ENCODE results near the gene AHDC1. TPM values are rescaled to one million over a fixed set of nuclear protein-coding genes. Genes with fewer than 3 reads are reported as not detected.

AHDC1 gene
- total RNA-seq, 5 donors from 2014 or later (not counting 1 experiment from before 2014, with no cell fraction given) = 21.9 to 26.4 (median 23.1) TPM

GRCh38 chr1:27567146-27567526 lies 36.8 kb downstream of the AHDC1 start:
- ATAC-seq (replicated peaks in 1 of 4) = no peak
- WGBS (ENCODE audit: insufficient coverage) = 97% methylated on average over 15 of the region's 15 CpGs

DNA sequence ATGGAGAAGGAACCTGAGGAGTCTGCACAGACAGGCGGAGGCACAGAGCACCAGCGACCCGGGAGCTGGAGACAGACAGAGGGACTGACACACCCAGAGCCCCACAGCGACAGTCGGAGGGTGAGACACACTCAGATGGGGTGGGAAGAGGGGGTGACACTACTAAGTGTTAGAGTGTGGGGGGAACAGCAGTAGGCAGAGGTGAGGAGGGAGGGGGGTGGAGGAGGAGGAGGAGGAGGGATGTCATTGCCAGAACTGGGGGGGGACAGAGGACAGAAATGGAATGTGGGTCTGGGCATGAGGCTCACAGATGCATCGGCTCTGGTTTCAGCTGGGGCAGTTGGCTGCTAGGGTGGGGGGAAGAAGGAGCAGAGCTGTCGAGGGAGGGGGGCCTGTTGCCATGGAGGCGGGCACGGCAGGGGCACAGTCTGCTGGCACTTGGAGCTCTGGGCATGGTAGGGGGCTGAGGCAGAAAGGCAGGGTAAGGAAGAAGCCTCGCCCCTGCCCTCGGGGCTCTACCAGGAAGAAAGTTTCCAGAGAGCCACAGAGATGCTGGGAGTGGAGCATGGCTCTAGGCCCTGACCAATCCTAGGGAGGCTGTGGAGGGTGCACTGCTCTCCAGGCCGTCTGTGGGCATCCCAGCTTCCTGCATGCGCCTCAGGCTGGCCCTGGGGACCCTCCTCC lies 37.3 kb downstream of the AHDC1 start:
- Histone ChIP-seq H3K4me1 (ENCODE audit: control insufficient read depth in 1 of 2, extremely low read depth in 1 of 2, insufficient read depth in 2 of 2, low read length in 2 of 2) (peaks cover 16 to 29% of the 10 kb centered on the region in 2 experiments), H3K36me3 (ENCODE audit: control insufficient read depth in 2 of 2, extremely low read depth in 1 of 2, insufficient read depth in 1 of 2, low read length in 1 of 2) (no peaks in the 10 kb centered on the region), H3K4me3 (ENCODE audit: control insufficient read depth in 1 of 2, extremely low read depth in 1 of 2, low read length in 1 of 2) (no peak overlapping the region), H3K27ac (ENCODE audit: low read length) (no peak overlapping the region), H3K9me3 (no peaks in the 10 kb centered on the region), H3K27me3 (replicated peaks in 1 of 2; ENCODE audit: control insufficient read depth in 2 of 2, extremely low read depth in 1 of 2, insufficient read depth in 2 of 2, low read length in 1 of 2) (no peaks in the 10 kb centered on the region)
- no peaks in the 10 kb centered on the region for H3K36me3 Mint-ChIP-seq
- POLR2A ChIA-PET = interaction anchor here in 1 of 2 donors (0.5 to 0.7 kb wide), 2 partner anchors 33 to 1285 kb away, joined by 4 to 9 read pairs; no protein-coding TSS in a partner anchor
- WGBS (ENCODE audit: insufficient coverage) = 98% methylated on average over 11 of the region's 13 CpGs
- CTCF ChIA-PET = no interaction called here
- no peak overlapping the region for H3K27ac Mint-ChIP-seq
- DNase-seq (no peak), ATAC-seq (replicated peaks in 1 of 4) (no peak)
- H3K9me3 Mint-ChIP-seq = no peaks in the 10 kb centered on the region
- H3K4me3 Mint-ChIP-seq = peak overlapping the region in 1 of 3 donors; percentile 50
- H3K27me3 Mint-ChIP-seq = no peaks in the 10 kb centered on the region
- peaks cover 20 to 43% (median 41%) of the 10 kb centered on the region in 3 donors for H3K4me1 Mint-ChIP-seq

More at GRCh38 chr1:27567146-27567526, 36.8 kb downstream of the AHDC1 start:
- no peak overlapping the region for H3K4me3 Mint-ChIP-seq
- Histone ChIP-seq H3K4me3 (ENCODE audit: control insufficient read depth in 1 of 2, extremely low read depth in 1 of 2, low read length in 1 of 2) (no peak overlapping the region), H3K27me3 (replicated peaks in 1 of 2; ENCODE audit: control insufficient read depth in 2 of 2, extremely low read depth in 1 of 2, insufficient read depth in 2 of 2, low read length in 1 of 2) (no peaks in the 10 kb centered on the region), H3K9me3 (no peaks in the 10 kb centered on the region), H3K36me3 (ENCODE audit: control insufficient read depth in 2 of 2, extremely low read depth in 1 of 2, insufficient read depth in 1 of 2, low read length in 1 of 2) (no peaks in the 10 kb centered on the region), H3K27ac (ENCODE audit: low read length) (no peak overlapping the region), H3K4me1 (ENCODE audit: control insufficient read depth in 1 of 2, extremely low read depth in 1 of 2, insufficient read depth in 2 of 2, low read length in 2 of 2) (peaks cover 16 to 32% of the 10 kb centered on the region in 2 experiments)
- peaks cover 20 to 44% (median 38%) of the 10 kb centered on the region in 3 donors for H3K4me1 Mint-ChIP-seq
- H3K9me3 Mint-ChIP-seq = no peaks in the 10 kb centered on the region
- POLR2A ChIA-PET = interaction anchor here in 1 of 2 donors (0.6 to 0.7 kb wide), 2 partner anchors 108 to 1286 kb away, joined by 4 to 6 read pairs; no protein-coding TSS in a partner anchor
- CTCF ChIA-PET = interaction anchor here in 1 of 2 donors (0.6 to 1.0 kb wide), 2 partner anchors 40 to 152 kb away, joined by 3 to 4 read pairs; no protein-coding TSS in a partner anchor
- no peaks in the 10 kb centered on the region for H3K27me3 Mint-ChIP-seq
- no peak overlapping the region for H3K27ac Mint-ChIP-seq
- H3K36me3 Mint-ChIP-seq = no peaks in the 10 kb centered on the region
- no peak for DNase-seq

- ATAC-seq (replicated peaks in 1 of 4) = no peak
- Histone ChIP-seq H3K4me3 (ENCODE audit: control insufficient read depth in 1 of 2, extremely low read depth in 1 of 2, low read length in 1 of 2) (no peak overlapping the region), H3K36me3 (ENCODE audit: control insufficient read depth in 2 of 2, extremely low read depth in 1 of 2, insufficient read depth in 1 of 2, low read length in 1 of 2) (peaks cover 0 to 3% of the 10 kb centered on the region in 2 donors), H3K4me1 (ENCODE audit: control insufficient read depth in 1 of 2, extremely low read depth in 1 of 2, insufficient read depth in 2 of 2, low read length in 2 of 2) (peaks cover 16 to 29% of the 10 kb centered on the region in 2 experiments), H3K9me3 (no peaks in the 10 kb centered on the region), H3K27me3 (replicated peaks in 1 of 2; ENCODE audit: control insufficient read depth in 2 of 2, extremely low read depth in 1 of 2, insufficient read depth in 2 of 2, low read length in 1 of 2) (no peaks in the 10 kb centered on the region), H3K27ac (ENCODE audit: low read length) (no peak overlapping the region)
- Mint-ChIP-seq H3K27ac (no peak overlapping the region), H3K27me3 (no peaks in the 10 kb centered on the region), H3K36me3 (no peaks in the 10 kb centered on the region), H3K4me3 (no peak overlapping the region), H3K9me3 (no peaks in the 10 kb centered on the region), H3K4me1 (peaks cover 22 to 57% (median 48%) of the 10 kb centered on the region in 3 donors)
- ChIA-PET POLR2A (interaction anchor here in 1 of 2 donors (0.6 kb wide), 1 partner anchor 245 kb away, joined by 3 read pairs; no protein-coding TSS in a partner anchor), CTCF (interaction anchor here (0.6 to 1.6 kb wide), 2 partner anchors 8 to 42 kb away, joined by 3 to 5 read pairs; no protein-coding TSS in a partner anchor)
- DNase-seq = no peak
- WGBS (ENCODE audit: insufficient coverage) = 93% methylated on average over 15 of the region's 26 CpGs
Observed at GRCh38 chr1:27564710-27565649, 39.0 kb downstream of the AHDC1 start.

DNA sequence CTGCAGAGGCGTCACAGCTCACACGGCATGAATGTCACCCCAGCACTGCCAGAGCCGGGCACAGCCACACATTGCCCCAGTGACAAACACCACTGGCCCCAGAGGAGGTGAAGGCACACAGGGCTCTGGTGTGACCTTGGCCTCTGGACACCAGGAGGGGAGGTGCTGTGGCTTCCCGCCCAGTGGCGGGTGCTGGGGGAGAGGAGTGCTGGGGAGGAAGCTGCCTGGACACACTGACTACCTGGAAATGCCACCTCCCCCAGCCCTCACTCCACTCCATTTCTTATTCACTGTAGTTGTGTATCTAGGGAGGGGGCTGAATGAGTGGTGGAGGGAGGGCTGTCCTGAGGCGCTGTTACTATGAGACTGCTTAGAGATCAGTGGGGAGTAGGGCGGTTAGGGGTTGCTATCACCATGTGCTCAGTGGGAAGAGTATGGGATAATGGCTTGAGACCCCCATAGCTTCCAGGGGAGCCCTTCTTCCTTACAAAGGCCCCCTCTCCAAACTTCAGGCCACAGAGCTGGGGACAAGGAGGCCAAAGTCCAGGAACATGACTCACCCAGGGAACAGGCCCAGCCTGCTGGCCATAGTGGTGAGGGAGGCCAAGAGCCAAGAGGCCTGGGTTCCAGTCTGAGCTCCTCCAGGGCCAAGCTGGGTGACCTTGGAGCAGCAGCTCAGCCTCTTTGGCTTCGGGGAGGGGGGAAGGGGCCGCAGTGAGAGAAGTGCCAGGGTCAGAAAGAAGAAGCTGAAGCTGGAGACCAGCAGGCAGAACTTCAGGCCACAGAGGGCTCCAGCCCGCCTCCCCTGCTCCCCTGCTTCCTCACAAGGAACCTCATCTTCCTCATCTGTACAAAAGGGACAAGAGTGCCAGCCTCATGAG lies 40.1 kb downstream of the AHDC1 start:
- Mint-ChIP-seq H3K4me1 (peaks cover 22 to 51% (median 46%) of the 10 kb centered on the region in 3 donors), H3K27me3 (no peaks in the 10 kb centered on the region), H3K9me3 (no peaks in the 10 kb centered on the region), H3K27ac (no peak overlapping the region), H3K36me3 (no peaks in the 10 kb centered on the region), H3K4me3 (no peak overlapping the region)
- POLR2A ChIA-PET = no interaction called here
- Histone ChIP-seq H3K9me3 (no peaks in the 10 kb centered on the region), H3K27me3 (replicated peaks in 1 of 2; ENCODE audit: control insufficient read depth in 2 of 2, extremely low read depth in 1 of 2, insufficient read depth in 2 of 2, low read length in 1 of 2) (no peaks in the 10 kb centered on the region), H3K27ac (ENCODE audit: low read length) (no peak overlapping the region), H3K36me3 (ENCODE audit: control insufficient read depth in 2 of 2, extremely low read depth in 1 of 2, insufficient read depth in 1 of 2, low read length in 1 of 2) (peaks cover 0 to 3% of the 10 kb centered on the region in 2 donors), H3K4me1 (ENCODE audit: control insufficient read depth in 1 of 2, extremely low read depth in 1 of 2, insufficient read depth in 2 of 2, low read length in 2 of 2) (peaks cover 16 to 25% of the 10 kb centered on the region in 2 experiments), H3K4me3 (ENCODE audit: control insufficient read depth in 1 of 2, extremely low read depth in 1 of 2, low read length in 1 of 2) (no peak overlapping the region)
- CTCF ChIA-PET = interaction anchor here in 1 of 2 donors (1.6 kb wide), 1 partner anchor 41 kb away, joined by 5 read pairs; no protein-coding TSS in a partner anchor
- 83% methylated on average over 2 of the region's 10 CpGs for WGBS (ENCODE audit: insufficient coverage)
- no peak for ATAC-seq (replicated peaks in 1 of 4)
- no peak for DNase-seq

- ChIA-PET POLR2A (no interaction called here), CTCF (no interaction called here)
- Mint-ChIP-seq H3K4me3 (no peak overlapping the region), H3K27me3 (no peaks in the 10 kb centered on the region), H3K9me3 (no peaks in the 10 kb centered on the region), H3K36me3 (no peaks in the 10 kb centered on the region), H3K4me1 (peaks cover 22 to 48% (median 44%) of the 10 kb centered on the region in 3 donors), H3K27ac (no peak overlapping the region)
- ATAC-seq (replicated peaks in 1 of 4) (no peak), DNase-seq (no peak)
- 83% methylated on average over 4 of the region's 4 CpGs for WGBS (ENCODE audit: insufficient coverage)
- Histone ChIP-seq H3K27me3 (replicated peaks in 1 of 2; ENCODE audit: control insufficient read depth in 2 of 2, extremely low read depth in 1 of 2, insufficient read depth in 2 of 2, low read length in 1 of 2) (no peaks in the 10 kb centered on the region), H3K36me3 (ENCODE audit: control insufficient read depth in 2 of 2, extremely low read depth in 1 of 2, insufficient read depth in 1 of 2, low read length in 1 of 2) (peaks cover under 1 to 3% of the 10 kb centered on the region in 2 donors), H3K4me3 (ENCODE audit: control insufficient read depth in 1 of 2, extremely low read depth in 1 of 2, low read length in 1 of 2) (no peak overlapping the region), H3K9me3 (no peaks in the 10 kb centered on the region), H3K4me1 (ENCODE audit: control insufficient read depth in 1 of 2, extremely low read depth in 1 of 2, insufficient read depth in 2 of 2, low read length in 2 of 2) (peaks cover 16 to 22% of the 10 kb centered on the region in 2 experiments), H3K27ac (ENCODE audit: low read length) (no peak overlapping the region)
Observed at GRCh38 chr1:27563341-27563590, 40.7 kb downstream of the AHDC1 start.

All from T-cell (primary cell).